HEK293 (cell line): ENCODE data around the gene RPS26.
"Not testable (repeated sequence)": the region's sequence is repeated elsewhere in the genome, so short reads cannot be mapped to it uniquely, and the experiment has no call there.

Experiments
- GLIS1 ChIP-seq: fragments of 450-650 bp; formaldehyde crosslinking; IDR thresholded peaks from 2 replicates; pipeline ENCODE4 v1.5.1; 2016; ENCODE audit warnings: missing biosample characterization, missing genetic modification characterization
- ZNF121 ChIP-seq: fragments of 450-650 bp; formaldehyde crosslinking; IDR thresholded peaks from 2 replicates; pipeline ENCODE4 v1.5.1; 2016; ENCODE audit warnings: missing biosample characterization, missing genetic modification characterization
- ZNF214 ChIP-seq: fragments of 450-650 bp; formaldehyde crosslinking; IDR thresholded peaks from 2 replicates; pipeline ENCODE4 v1.5.1; 2017; ENCODE audit warnings: missing biosample characterization, mild to moderate bottlenecking, missing genetic modification characterization, borderline replicate concordance
- ZNF274 ChIP-seq, 2 experiments: fragments of 200-500 bp in 1 of 2; fragments of 450-650 bp in 1 of 2; sonication (Bioruptor generic) in 1 of 2; formaldehyde crosslinking in 1 of 2; IDR thresholded peaks; 2 replicates each; pipeline versions ENCODE4 v1.5.1 to v1.6.1; 2014 to 2016; ENCODE audit warnings: borderline replicate concordance in 1 of 2, inconsistent platforms in 1 of 2, low read length in 1 of 2, missing biosample characterization in 1 of 2, missing genetic modification characterization in 1 of 2
- ZNF416 ChIP-seq: fragments of 450-650 bp; formaldehyde crosslinking; IDR thresholded peaks from 2 replicates; pipeline ENCODE4 v1.5.1; 2016; ENCODE audit warnings: missing biosample characterization, missing genetic modification characterization
- ZNF621 ChIP-seq: fragments of 450-650 bp; formaldehyde crosslinking; IDR thresholded peaks from 2 replicates; pipeline ENCODE4 v1.5.1; 2017; ENCODE audit warnings: missing biosample characterization, missing genetic modification characterization
- TF ChIP-seq, protein P1 (sequence below): fragments of 450-650 bp; formaldehyde crosslinking; IDR thresholded peaks from 2 replicates; pipeline ENCODE4 v1.5.1; 2016; ENCODE audit warnings: missing biosample characterization, missing genetic modification characterization

DNA sequence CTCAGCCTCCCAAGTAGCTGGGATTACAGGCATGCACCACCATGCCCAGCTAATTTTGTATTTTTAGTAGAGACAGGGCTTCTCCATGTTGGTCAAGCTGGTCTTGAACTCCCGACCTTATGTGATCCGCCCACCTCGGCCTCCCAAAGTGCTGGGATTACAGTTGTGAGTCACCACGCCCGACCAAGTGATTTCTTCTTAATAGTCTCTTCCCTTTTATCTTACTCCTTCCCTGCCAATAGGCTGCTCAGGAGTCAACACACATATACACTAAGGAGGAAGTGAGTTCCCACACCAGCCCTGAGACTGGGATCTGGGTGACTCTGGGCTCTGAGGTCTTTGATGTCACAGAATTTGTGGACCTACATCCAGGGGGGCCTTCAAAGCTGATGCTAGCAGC is 38.3 kb upstream of the RPS26 start:
- TF ChIP-seq, protein P1, sequence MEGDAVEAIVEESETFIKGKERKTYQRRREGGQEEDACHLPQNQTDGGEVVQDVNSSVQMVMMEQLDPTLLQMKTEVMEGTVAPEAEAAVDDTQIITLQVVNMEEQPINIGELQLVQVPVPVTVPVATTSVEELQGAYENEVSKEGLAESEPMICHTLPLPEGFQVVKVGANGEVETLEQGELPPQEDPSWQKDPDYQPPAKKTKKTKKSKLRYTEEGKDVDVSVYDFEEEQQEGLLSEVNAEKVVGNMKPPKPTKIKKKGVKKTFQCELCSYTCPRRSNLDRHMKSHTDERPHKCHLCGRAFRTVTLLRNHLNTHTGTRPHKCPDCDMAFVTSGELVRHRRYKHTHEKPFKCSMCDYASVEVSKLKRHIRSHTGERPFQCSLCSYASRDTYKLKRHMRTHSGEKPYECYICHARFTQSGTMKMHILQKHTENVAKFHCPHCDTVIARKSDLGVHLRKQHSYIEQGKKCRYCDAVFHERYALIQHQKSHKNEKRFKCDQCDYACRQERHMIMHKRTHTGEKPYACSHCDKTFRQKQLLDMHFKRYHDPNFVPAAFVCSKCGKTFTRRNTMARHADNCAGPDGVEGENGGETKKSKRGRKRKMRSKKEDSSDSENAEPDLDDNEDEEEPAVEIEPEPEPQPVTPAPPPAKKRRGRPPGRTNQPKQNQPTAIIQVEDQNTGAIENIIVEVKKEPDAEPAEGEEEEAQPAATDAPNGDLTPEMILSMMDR = not testable (repeated sequence)
- TF ChIP-seq ZNF121 (tag by site-specific recombination); ZNF214 (tag by site-specific recombination); ZNF274 (IDR thresholded peaks at IDR 0.05; ENCODE audit: low read length); ZNF274 (tag by site-specific recombination; IDR thresholded peaks at IDR 0.05; ENCODE audit: borderline replicate concordance); ZNF416 (tag by site-specific recombination); GLIS1 (tag by site-specific recombination); ZNF621 (tag by site-specific recombination): not testable (repeated sequence)
